ENCODE results near the gene INHA.

INHA gene

GRCh38 chr2:219559156-219559915 is 12.8 kb upstream of the INHA start:
- DNase-seq (ENCODE audit: low read depth in 2 of 2) = no peak

- no peak for DNase-seq (ENCODE audit: low read depth in 2 of 2)
These were observed 11.8 kb upstream of the INHA start for GRCh38 chr2:219560037-219560892.

GRCh38 chr2:219560893-219561178 is 11.3 kb upstream of the INHA start:
- no peak for DNase-seq (ENCODE audit: low read depth in 2 of 2)

- no peak for DNase-seq (ENCODE audit: low read depth in 2 of 2)
These were observed 10.7 kb upstream of the INHA start for GRCh38 chr2:219561179-219562048.

DNA sequence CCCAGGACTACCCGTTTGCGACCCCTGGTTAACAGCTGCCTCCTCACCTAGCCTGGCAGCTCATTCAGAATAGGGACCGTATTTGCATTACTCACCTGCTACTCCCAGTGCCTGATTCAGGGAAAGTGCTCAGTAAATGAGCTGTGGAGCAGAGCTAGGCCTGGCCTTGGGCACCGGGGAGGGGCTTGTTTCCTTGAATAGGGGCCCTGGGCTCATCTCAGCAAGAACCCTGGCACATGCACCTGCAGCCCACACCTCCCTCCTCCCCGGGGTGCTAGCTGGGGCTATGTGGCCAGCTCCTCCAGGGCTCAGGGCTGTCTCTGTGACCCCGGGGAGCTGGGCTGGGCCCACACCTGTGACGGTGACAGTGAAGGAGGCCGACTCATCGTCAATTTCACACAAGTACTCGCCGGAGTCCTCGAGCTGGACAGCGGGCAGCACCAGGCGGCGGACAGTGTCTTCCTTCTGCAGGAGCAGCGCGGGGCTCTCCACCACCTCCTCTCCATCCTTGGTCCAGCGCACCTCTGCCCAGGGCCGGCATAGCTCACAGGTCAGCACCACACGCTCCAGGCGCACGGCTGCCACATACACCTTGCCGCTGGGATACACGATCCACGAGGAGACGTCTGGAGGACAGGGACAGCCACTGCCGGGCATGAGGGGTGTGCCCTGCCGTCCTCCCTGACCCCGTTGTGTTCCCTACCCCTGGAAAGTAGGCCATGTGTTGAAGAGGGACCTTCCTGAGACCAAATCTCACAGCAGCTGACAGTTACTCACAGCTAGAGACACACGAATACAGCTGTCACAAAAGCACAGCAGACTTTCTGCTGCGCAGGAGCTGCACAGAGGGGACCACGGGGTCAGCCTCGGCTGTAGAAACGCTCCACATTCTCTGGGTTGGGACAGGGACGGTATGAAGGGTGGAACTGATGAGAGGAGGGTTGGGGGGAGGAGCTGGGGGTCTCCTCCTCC is 9.8 kb upstream of the INHA start:
- DNase-seq (ENCODE audit: low read depth in 2 of 2) = no peak

DNA sequence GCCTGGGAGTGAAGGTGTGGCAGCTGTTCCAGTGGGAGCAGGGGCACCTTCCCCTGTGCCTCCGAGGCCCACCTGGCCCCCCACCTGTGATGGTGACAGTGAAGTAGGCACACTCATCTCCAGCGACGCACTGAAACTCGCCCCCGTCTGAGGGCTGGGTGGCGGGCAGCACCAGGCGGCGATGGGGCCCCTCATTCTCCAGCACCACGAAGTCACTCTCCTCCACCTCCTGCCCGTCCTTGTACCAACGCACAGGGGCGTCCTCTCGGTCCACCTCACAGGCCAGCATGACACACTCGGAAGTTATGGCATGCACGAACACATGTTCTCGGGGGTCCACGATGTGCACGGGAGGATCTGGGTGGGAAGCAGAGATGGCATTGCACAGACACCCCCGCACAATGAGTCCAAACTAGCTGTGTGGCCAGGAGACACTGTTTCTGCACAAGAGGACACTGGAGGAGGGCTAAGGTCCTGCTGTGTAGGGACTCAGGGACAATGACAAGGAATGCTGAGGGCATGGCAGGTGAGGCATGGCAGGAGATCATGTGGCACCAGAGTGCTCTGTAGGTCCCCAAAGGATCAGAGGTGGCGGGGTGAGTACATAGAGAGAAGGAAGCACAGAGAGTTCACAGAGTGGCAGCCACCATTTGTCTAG is 8.7 kb upstream of the INHA start:
- no peak for DNase-seq (ENCODE audit: low read depth in 2 of 2)

- DNase-seq (ENCODE audit: low read depth in 2 of 2) = no peak
These were observed 6.7 kb upstream of the INHA start for GRCh38 chr2:219565130-219566080.

DNA sequence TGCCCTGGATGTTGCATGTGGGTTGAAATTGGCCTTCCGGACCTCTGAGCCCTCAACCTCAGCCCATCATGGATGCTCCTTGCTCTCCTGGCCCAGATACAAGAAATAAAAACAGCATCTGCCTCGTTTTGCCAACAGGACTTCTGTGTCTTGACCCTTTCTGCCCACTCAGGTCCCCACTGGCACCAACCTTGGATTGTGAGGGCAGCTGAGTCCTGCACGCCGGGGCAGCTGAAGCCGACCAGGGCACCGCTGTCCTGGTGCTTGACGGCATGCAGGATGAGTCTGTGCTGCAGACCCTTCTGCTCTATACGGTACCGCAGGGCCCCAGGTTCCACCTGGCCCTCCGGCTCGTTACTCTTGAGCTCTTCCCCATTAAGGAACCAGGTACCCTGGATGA is 5.5 kb upstream of the INHA start:
- DNase-seq (ENCODE audit: low read depth in 2 of 2) = no peak

- no peak for DNase-seq (ENCODE audit: low read depth in 2 of 2)
These were observed 5.0 kb upstream of the INHA start for GRCh38 chr2:219567131-219567530.

- no peak for DNase-seq (ENCODE audit: low read depth in 2 of 2)
These were observed 4.2 kb upstream of the INHA start for GRCh38 chr2:219567791-219568361.

- DNase-seq (ENCODE audit: low read depth in 2 of 2) = no peak
These were observed 3.1 kb upstream of the INHA start for GRCh38 chr2:219569041-219569440.

DNA sequence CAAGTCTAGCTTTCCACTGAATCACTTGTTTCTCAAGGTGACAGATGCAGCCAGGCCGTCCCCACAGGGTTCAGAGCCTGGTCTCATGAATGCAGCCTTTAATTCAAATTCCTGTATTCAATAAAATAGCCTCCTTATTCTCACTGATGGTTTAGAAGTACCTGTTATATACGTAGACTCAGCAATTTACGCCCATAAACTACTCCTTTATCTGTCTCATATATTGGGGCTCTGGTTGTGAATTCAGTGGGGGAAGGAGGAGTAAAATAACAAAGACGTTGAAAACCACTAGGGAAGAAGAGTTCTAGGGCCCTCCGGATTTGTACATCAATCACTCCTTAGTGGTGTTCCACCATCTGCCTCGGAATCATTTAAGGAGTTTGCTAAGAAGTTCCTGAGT is 2.5 kb upstream of the INHA start:
- DNase-seq (ENCODE audit: low read depth in 2 of 2) = no peak

GRCh38 chr2:219570194-219570923 is 1.8 kb upstream of the INHA start:
- DNase-seq (ENCODE audit: low read depth in 2 of 2) = no peak

GRCh38 chr2:219570924-219571310 is 1.2 kb upstream of the INHA start:
- no peak for DNase-seq (ENCODE audit: low read depth in 2 of 2)

DNA sequence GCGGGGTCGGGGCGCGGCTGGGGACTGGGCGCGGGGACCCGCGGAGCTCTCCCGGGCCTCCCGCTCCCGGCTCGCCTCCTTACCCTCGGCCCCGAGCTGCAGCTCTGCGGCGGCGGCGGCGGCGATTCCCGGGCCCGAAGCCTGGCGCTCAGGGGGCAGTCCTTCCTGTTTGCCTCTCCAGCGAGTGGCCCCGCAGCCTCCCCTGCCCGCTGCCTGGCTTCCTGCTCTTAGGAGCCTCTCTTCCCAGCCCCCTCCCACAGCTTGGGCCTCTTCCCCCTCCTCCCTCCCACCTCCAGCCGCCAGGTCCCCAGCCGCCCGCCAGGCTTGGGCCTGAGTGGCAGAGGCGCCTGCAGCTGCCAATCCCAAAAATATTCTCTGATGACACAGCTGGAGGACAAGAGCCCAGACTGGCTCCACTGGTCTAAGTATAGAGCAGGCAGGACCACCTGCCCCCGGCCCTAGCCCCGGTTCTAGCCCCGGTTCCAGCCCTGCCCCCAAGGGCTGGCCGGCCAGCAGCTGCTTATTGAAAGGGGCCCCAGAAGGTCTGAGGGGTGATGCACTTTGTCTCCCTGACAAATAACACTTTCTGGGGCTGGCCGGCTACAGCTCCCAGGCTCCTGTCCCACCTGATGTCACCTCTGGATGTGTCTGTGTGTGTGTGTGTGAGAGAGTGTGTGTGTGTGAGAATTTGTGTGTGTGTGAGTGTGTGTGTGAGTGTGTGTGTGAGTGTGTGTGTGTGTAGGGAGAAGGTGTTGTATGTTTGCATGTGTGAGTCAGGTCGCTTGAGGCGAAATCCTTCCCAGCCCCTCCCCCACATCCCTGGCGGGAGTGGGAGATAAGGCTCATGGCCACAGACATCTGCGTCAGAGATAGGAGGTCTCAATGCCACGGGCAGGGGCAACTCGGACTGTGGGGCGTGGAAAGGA is 536 bp upstream of the INHA start, which contains the start of gene OBSL1:
OBSL1 (minus strand) TSS at position 229 of the 926 bp plus-strand sequence. CDS start 307 bp downstream, outside the sequence.
- no peak for DNase-seq (ENCODE audit: low read depth in 2 of 2)

GRCh38 chr2:219573166-219573565 is 1.1 kb downstream of the INHA start:
- no peak for DNase-seq (ENCODE audit: low read depth in 2 of 2)
